Measurements from ENCODE around the gene FRMD6. TPM values are rescaled to one million over a fixed set of nuclear protein-coding genes. Genes with fewer than 3 reads are reported as not detected.

Gene FRMD6
- total RNA-seq, 1 experiment from 2014 or later, result 9.6 TPM

GRCh38 chr14:51643140-51643539, 8.6 kb upstream of the FRMD6 start:
- Histone ChIP-seq H3K27ac (ENCODE audit: insufficient read length, low read depth, low read length) (no peak overlapping the region), H2BK20ac (ENCODE audit: low read depth, low read length, poor library complexity, severe bottlenecking) (no peak overlapping the region), H4K91ac (ENCODE audit: insufficient read length, low read depth, low read length) (no peak overlapping the region), H3K9me3 (ENCODE audit: control insufficient read depth, low read depth, low read length) (no peaks in the 10 kb centered on the region), H3K79me1 (ENCODE audit: insufficient read depth, low read depth, low read length, poor library complexity, severe bottlenecking) (no peaks in the 10 kb centered on the region), H2AK5ac (ENCODE audit: insufficient read length, low read length) (no peak overlapping the region), H3K56ac (ENCODE audit: insufficient read length, low read depth, low read length) (no peak overlapping the region), H4K5ac (ENCODE audit: insufficient read length, low read depth, low read length) (no peak overlapping the region), H3K79me2 (ENCODE audit: insufficient read depth, low read length) (no peaks in the 10 kb centered on the region), H4K20me1 (ENCODE audit: control insufficient read depth, insufficient read depth, insufficient read length) (no peaks in the 10 kb centered on the region), H2BK12ac (ENCODE audit: insufficient read length, low read depth, low read length) (no peak overlapping the region), H3K4me2 (ENCODE audit: insufficient read depth, insufficient read length, low read length) (no peak overlapping the region), H2BK5ac (ENCODE audit: insufficient read length, low read length) (no peak overlapping the region), H3K14ac (ENCODE audit: insufficient read depth, low read length) (no peak overlapping the region), H2AFZ (ENCODE audit: low read length) (no peak overlapping the region), H3T11ph (ENCODE audit: low read length) (no peak overlapping the region), H3K4ac (ENCODE audit: low read depth, low read length) (no peak overlapping the region), H3K18ac (ENCODE audit: insufficient read length, low read depth, low read length) (no peak overlapping the region), H3K23ac (ENCODE audit: insufficient read length, low read depth, low read length) (no peak overlapping the region), H3K23me2 (ENCODE audit: insufficient read length, low read depth, low read length, poor library complexity, severe bottlenecking) (no peaks in the 10 kb centered on the region), H4K8ac (replicated peaks; ENCODE audit: insufficient read length, low read depth, low read length) (no peak overlapping the region), H2BK120ac (ENCODE audit: low read depth, low read length, poor library complexity, severe bottlenecking) (no peak overlapping the region), H2BK15ac (ENCODE audit: low read depth, low read length) (no peak overlapping the region), H3K9ac (ENCODE audit: extremely low read depth, insufficient read length, low read length) (no peak overlapping the region), H3K4me1 (ENCODE audit: insufficient read depth, low read length) (peaks cover 5% of the 10 kb centered on the region; the same call in 1 of the 2 replicates), H3K27me3 (ENCODE audit: insufficient read depth, low read length) (no peaks in the 10 kb centered on the region)
- no CpG with 5 or more reads among the region's 3 CpGs for WGBS (ENCODE audit: extremely low coverage, insufficient read length, low lambda C conversion rate)
- H3K4me3 Mint-ChIP-seq, result no peak overlapping the region
- H3K27ac Mint-ChIP-seq, result no peak overlapping the region
- no peaks in the 10 kb centered on the region for H3K36me3 Mint-ChIP-seq (ENCODE audit: insufficient read depth in 1 of 3, low read depth in 3 of 3)
- no peaks in the 10 kb centered on the region for H3K27me3 Mint-ChIP-seq (ENCODE audit: low read depth)
- DNase-seq, result no peak
- peaks cover 8 to 13% of the 10 kb centered on the region in 2 experiments for H3K4me1 Mint-ChIP-seq
- TF ChIP-seq CTCF (conservative IDR thresholded peaks at IDR 0.05), result no peak
- no peaks in the 10 kb centered on the region for H3K9me3 Mint-ChIP-seq

Measured in H9 (cell line).